ENCODE measurements around the gene P2RX6. TPM values are rescaled to one million over a fixed set of nuclear protein-coding genes. Genes with fewer than 3 reads are reported as not detected.

The P2RX6 gene
- polyA plus RNA-seq, 1 donor (not counting 4 experiments of a cell fraction or from before 2014, with no cell fraction given) = 0.87 TPM

GRCh38 chr22:21009638-21010425, 5.1 kb upstream of the P2RX6 start:
- Histone ChIP-seq H3K9me1 (ENCODE audit: control insufficient read depth, extremely low read depth, insufficient read depth, low read length) (no peaks in the 10 kb centered on the region), H3K4me2 (ENCODE audit: control insufficient read depth, extremely low read depth, insufficient read depth, low read depth, low read length) (no peak overlapping the region), H3K9me3 (ENCODE audit: control insufficient read depth, low read depth, low read length) (no peaks in the 10 kb centered on the region), H3K36me3 (ENCODE audit: control insufficient read depth in 2 of 2, extremely low read depth in 1 of 2, insufficient read depth in 2 of 2, low read length in 2 of 2) (peaks cover 0 to 1% of the 10 kb centered on the region in 2 experiments), H4K20me1 (ENCODE audit: control insufficient read depth, extremely low read depth, insufficient read depth, low read length) (no peaks in the 10 kb centered on the region), H3K4me3 (ENCODE audit: control insufficient read depth in 2 of 3, extremely low read depth in 1 of 3, insufficient read depth in 2 of 3, low read depth in 1 of 3, low read length in 3 of 3) (no peak overlapping the region), H3K27ac (ENCODE audit: control insufficient read depth, insufficient read depth, low read length) (no peak overlapping the region), H3K27me3 (ENCODE audit: control insufficient read depth, extremely low read depth, insufficient read depth, low read length) (no peaks in the 10 kb centered on the region), H3K9ac (ENCODE audit: control insufficient read depth, extremely low read depth, insufficient read depth, low read length) (no peak overlapping the region), H3K79me2 (ENCODE audit: control insufficient read depth, insufficient read depth, low read length) (no peaks in the 10 kb centered on the region), H3K4me1 (ENCODE audit: control insufficient read depth, extremely low read depth, insufficient read depth, low read length) (peaks cover 19% of the 10 kb centered on the region), H2AFZ (ENCODE audit: control insufficient read depth, low read length) (no peak overlapping the region)
- dilution Hi-C loops (cut with MboI; ENCODE audit: extremely low pct_ligation_motif_present, low sequenced_read_pairs) = no loop called here
- FAIRE-seq (no peak), DNase-seq (ENCODE audit: low read depth, low spot score) (no peak)
- no peak for TF ChIP-seq EZH2 (IDR thresholded peaks at IDR 0.05; ENCODE audit: low read length)
- TF ChIP-seq, protein P1, sequence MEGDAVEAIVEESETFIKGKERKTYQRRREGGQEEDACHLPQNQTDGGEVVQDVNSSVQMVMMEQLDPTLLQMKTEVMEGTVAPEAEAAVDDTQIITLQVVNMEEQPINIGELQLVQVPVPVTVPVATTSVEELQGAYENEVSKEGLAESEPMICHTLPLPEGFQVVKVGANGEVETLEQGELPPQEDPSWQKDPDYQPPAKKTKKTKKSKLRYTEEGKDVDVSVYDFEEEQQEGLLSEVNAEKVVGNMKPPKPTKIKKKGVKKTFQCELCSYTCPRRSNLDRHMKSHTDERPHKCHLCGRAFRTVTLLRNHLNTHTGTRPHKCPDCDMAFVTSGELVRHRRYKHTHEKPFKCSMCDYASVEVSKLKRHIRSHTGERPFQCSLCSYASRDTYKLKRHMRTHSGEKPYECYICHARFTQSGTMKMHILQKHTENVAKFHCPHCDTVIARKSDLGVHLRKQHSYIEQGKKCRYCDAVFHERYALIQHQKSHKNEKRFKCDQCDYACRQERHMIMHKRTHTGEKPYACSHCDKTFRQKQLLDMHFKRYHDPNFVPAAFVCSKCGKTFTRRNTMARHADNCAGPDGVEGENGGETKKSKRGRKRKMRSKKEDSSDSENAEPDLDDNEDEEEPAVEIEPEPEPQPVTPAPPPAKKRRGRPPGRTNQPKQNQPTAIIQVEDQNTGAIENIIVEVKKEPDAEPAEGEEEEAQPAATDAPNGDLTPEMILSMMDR (optimal IDR thresholded peaks at IDR 0.05 in 1 of 3, IDR thresholded peaks at IDR 0.05 in 1 of 3, conservative IDR thresholded peaks at IDR 0.05 in 1 of 3; ENCODE audit: extremely low read depth in 1 of 3, insufficient read depth in 2 of 3, low read length in 3 of 3) = no peak

GRCh38 chr22:21010426-21011113, 4.4 kb upstream of the P2RX6 start:
- no peak overlapping the region for H3K9ac ChIP-seq (ENCODE audit: control insufficient read depth, extremely low read depth, insufficient read depth, low read length)
- dilution Hi-C loops (cut with MboI; ENCODE audit: extremely low pct_ligation_motif_present, low sequenced_read_pairs) = no loop called here
- no peak for TF ChIP-seq EZH2 (IDR thresholded peaks at IDR 0.05; ENCODE audit: low read length)
- TF ChIP-seq, protein P1 (optimal IDR thresholded peaks at IDR 0.05 in 1 of 3, IDR thresholded peaks at IDR 0.05 in 1 of 3, conservative IDR thresholded peaks at IDR 0.05 in 1 of 3; ENCODE audit: extremely low read depth in 1 of 3, insufficient read depth in 2 of 3, low read length in 3 of 3) = no peak
- H2AFZ ChIP-seq (ENCODE audit: control insufficient read depth, low read length) = no peak overlapping the region
- H3K4me1 ChIP-seq (ENCODE audit: control insufficient read depth, extremely low read depth, insufficient read depth, low read length) = peaks cover 23% of the 10 kb centered on the region
- no peaks in the 10 kb centered on the region for H3K27me3 ChIP-seq (ENCODE audit: control insufficient read depth, extremely low read depth, insufficient read depth, low read length)
- DNase-seq (ENCODE audit: low read depth, low spot score) (no peak), FAIRE-seq (no peak)
- peaks cover 0 to 1% of the 10 kb centered on the region in 2 experiments for H3K36me3 ChIP-seq (ENCODE audit: control insufficient read depth in 2 of 2, extremely low read depth in 1 of 2, insufficient read depth in 2 of 2, low read length in 2 of 2)
- no peak overlapping the region for H3K4me2 ChIP-seq (ENCODE audit: control insufficient read depth, extremely low read depth, insufficient read depth, low read depth, low read length)
- H3K79me2 ChIP-seq (ENCODE audit: control insufficient read depth, insufficient read depth, low read length) = no peaks in the 10 kb centered on the region
- no peaks in the 10 kb centered on the region for H3K9me3 ChIP-seq (ENCODE audit: control insufficient read depth, low read depth, low read length)
- no peak overlapping the region for H3K4me3 ChIP-seq (ENCODE audit: control insufficient read depth in 2 of 3, extremely low read depth in 1 of 3, insufficient read depth in 2 of 3, low read depth in 1 of 3, low read length in 3 of 3)
- no peaks in the 10 kb centered on the region for H4K20me1 ChIP-seq (ENCODE audit: control insufficient read depth, extremely low read depth, insufficient read depth, low read length)
- H3K9me1 ChIP-seq (ENCODE audit: control insufficient read depth, extremely low read depth, insufficient read depth, low read length) = no peaks in the 10 kb centered on the region
- H3K27ac ChIP-seq (ENCODE audit: control insufficient read depth, insufficient read depth, low read length) = no peak overlapping the region
